NT2/D1 (cell line): ENCODE results near the gene ABCA2.

Source experiments
- YY1 ChIP-seq: IDR thresholded peaks from 2 replicates; pipeline ENCODE4 v1.6.1; 2011; ENCODE audit not compliant: insufficient read length, insufficient read depth
- ZNF274 ChIP-seq: IDR thresholded peaks from 2 replicates; pipeline ENCODE4 v1.6.1; 2011; ENCODE audit warnings: mild to moderate bottlenecking, low read depth, low read length

- TF ChIP-seq YY1 (no peak), ZNF274 (no peak)
These were observed 17.5 kb upstream of the ABCA2 start for GRCh38 chr9:137045294-137046087.
